ENCODE data around the gene DDX53.

Gene DDX53

DNA sequence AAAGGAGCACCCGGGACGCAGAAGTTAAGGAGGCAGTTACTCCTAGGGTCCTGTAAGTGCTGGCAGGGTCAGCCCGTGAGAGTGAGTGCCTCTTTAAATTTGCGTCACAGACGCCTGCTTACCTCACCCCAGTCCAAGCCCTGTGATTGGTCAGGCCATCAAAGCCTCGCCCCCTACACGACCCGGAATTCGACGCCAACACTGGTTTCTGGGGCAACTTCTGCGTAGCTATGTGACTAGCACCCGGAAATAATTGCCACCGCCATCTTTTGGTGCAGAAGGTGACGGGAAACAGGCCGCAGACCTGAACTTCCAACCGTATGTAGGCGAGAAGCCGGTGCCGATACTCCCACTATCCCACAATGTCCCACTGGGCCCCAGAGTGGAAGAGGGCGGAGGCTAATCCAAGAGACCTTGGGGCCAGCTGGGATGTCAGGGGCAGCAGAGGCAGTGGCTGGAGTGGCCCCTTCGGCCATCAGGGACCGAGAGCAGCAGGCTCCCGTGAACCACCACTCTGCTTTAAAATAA lies at the start of gene DDX53:
DDX53 (plus strand) TSS at position 265 of the 528 bp plus-strand sequence; CDS start at position 363, 98 bp downstream.
- no peak within 1 kb of the TSS for H3K4me3 ChIP-seq (ENCODE audit: low read depth in 1 of 2, low read length in 2 of 2)
- no peaks in the 10 kb centered on the region for H3K36me3 ChIP-seq (ENCODE audit: insufficient read depth, low read length)
- H3K9me3 ChIP-seq (ENCODE audit: low read length): no peaks in the 10 kb centered on the region
- no peaks in the 10 kb centered on the region for H3K27me3 ChIP-seq (ENCODE audit: control insufficient read depth in 1 of 2, insufficient read depth in 2 of 2, low read length in 2 of 2)
- H3K9ac ChIP-seq (ENCODE audit: low read length): no peak within 1 kb of the TSS
- H3K4me1 ChIP-seq (ENCODE audit: insufficient read depth, low read length): no peaks in the 10 kb centered on the region
- H3K27ac ChIP-seq (ENCODE audit: low read depth, low read length): no peak within 1 kb of the TSS

DNA sequence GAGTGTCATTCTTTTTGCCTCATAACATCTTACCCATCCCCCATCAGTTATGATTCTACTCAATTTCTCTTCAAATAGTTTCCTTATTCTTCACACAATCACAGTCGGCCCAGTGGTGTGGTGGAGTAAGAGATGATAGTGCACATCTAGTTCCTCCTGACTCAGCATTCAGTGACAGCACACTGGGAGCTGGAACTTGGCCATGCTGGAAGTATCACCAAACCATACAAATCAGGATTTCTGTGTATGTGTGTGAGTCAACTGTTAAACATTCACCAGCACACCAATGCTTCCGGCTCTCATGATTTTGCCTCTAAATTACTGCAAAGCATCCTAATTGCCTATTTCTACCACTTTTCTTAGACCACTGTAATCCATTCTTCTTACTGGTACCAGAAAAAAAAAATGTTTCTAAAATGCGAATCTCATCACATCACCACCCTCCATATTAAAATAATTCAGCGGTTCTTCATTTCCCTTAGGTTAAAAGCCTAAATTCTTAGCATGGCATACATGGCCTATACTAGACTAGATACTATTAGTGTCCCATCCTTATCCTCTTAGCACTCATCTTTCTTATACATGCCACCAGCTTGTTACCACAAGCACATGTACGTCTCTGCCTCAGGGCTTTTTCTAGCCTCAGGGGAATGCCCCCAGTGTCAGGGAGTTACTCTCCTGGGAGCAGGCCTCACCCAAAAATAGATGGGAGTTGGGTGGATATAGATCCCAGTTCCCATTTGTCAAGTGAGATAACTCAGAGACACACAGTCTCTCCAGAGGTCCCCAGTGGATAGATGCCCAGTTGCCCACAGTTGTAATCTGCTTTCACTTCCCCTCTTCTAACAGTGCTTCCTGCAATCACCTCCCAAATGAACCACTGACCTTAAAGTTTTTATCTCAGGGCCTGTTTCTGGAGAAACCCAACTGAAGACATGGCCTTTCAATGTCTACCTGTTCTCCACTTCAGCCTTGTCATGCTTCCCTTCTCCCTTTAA lies 49.2 kb upstream of the DDX53 start:
- H3K27me3 ChIP-seq (ENCODE audit: control insufficient read depth in 1 of 2, insufficient read depth in 2 of 2, low read length in 2 of 2): no peaks in the 10 kb centered on the region
- H3K4me1 ChIP-seq (ENCODE audit: insufficient read depth, low read length): peaks cover 5% of the 10 kb centered on the region
- H3K9ac ChIP-seq (ENCODE audit: low read length): no peak overlapping the region
- no peaks in the 10 kb centered on the region for H3K36me3 ChIP-seq (ENCODE audit: insufficient read depth, low read length)
- no peaks in the 10 kb centered on the region for H3K9me3 ChIP-seq (ENCODE audit: low read length)
- no peak overlapping the region for H3K4me3 ChIP-seq (ENCODE audit: low read depth in 1 of 2, low read length in 2 of 2)
- no peak overlapping the region for H3K27ac ChIP-seq (ENCODE audit: low read depth, low read length)

DNA sequence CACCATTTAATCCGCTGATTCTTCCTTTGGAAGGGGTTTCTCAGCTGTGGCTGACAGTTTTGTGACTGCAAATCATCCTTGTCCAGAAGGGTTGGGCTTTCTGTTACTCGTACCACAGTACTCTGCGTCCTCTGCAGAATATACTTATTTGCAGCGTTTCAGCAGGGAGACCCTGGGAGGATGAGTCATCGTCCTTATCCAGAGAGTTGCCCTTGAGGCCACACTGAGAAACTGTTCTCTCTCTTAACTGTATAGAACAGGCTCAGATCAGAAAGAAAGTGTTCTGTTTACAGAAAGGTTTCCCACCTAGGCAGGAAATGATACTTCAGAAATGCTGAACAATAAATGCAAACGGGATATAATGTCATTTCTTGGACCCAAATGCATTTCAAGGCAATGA lies 47.8 kb upstream of the DDX53 start:
- no peaks in the 10 kb centered on the region for H3K36me3 ChIP-seq (ENCODE audit: insufficient read depth, low read length)
- H3K9me3 ChIP-seq (ENCODE audit: low read length): no peaks in the 10 kb centered on the region
- no peaks in the 10 kb centered on the region for H3K27me3 ChIP-seq (ENCODE audit: control insufficient read depth in 1 of 2, insufficient read depth in 2 of 2, low read length in 2 of 2)
- H3K9ac ChIP-seq (ENCODE audit: low read length): no peak overlapping the region
- no peak overlapping the region for H3K27ac ChIP-seq (ENCODE audit: low read depth, low read length)
- peaks cover 5% of the 10 kb centered on the region for H3K4me1 ChIP-seq (ENCODE audit: insufficient read depth, low read length)
- no peak overlapping the region for H3K4me3 ChIP-seq (ENCODE audit: low read depth in 1 of 2, low read length in 2 of 2)

- Histone ChIP-seq H3K9me3 (ENCODE audit: low read length) (no peaks in the 10 kb centered on the region), H3K27ac (ENCODE audit: low read depth, low read length) (no peak overlapping the region), H3K4me3 (ENCODE audit: low read depth in 1 of 2, low read length in 2 of 2) (no peak overlapping the region), H3K9ac (ENCODE audit: low read length) (no peak overlapping the region), H3K27me3 (ENCODE audit: control insufficient read depth in 1 of 2, insufficient read depth in 2 of 2, low read length in 2 of 2) (no peaks in the 10 kb centered on the region), H3K36me3 (ENCODE audit: insufficient read depth, low read length) (no peaks in the 10 kb centered on the region), H3K4me1 (ENCODE audit: insufficient read depth, low read length) (no peaks in the 10 kb centered on the region)
These were observed 41.5 kb upstream of the DDX53 start for GRCh38 chrX:22958250-22958649.

DNA sequence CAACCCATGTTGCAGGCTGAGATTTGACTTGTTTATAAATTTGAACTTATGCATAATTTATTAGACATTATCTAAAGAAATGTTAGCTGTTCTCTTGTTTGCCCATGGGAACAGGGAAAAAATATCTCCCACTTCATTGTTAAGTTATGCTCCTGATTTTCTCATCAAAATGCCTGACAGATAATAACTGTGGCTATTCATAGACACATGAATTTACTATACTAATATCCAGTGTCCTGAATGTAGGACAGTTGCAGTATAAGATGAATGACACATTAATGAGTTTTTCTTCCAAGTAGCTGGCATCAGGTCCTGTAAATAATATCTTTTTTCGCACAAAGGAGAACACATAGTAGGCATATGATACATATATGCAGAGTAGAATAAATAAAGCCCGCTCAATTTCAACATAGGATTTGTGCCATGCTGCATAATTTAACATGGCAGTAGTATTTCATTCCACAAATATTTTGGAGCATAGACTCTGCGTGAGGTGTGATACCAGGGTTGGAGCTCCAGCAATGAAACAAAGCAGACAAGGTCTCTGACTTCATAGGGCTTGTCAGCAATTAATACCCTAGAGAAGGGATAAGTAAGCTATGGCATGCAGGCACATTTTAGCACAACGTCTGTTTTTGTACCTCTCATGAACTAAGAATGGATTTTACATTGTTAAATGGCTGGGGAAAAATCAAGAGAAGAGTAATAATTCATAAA lies 40.4 kb upstream of the DDX53 start:
- H3K9me3 ChIP-seq (ENCODE audit: low read length): no peaks in the 10 kb centered on the region
- no peak overlapping the region for H3K4me3 ChIP-seq (ENCODE audit: low read depth in 1 of 2, low read length in 2 of 2)
- H3K36me3 ChIP-seq (ENCODE audit: insufficient read depth, low read length): no peaks in the 10 kb centered on the region
- H3K27ac ChIP-seq (ENCODE audit: low read depth, low read length): no peak overlapping the region
- no peaks in the 10 kb centered on the region for H3K27me3 ChIP-seq (ENCODE audit: control insufficient read depth in 1 of 2, insufficient read depth in 2 of 2, low read length in 2 of 2)
- H3K4me1 ChIP-seq (ENCODE audit: insufficient read depth, low read length): no peaks in the 10 kb centered on the region
- no peak overlapping the region for H3K9ac ChIP-seq (ENCODE audit: low read length)

- Histone ChIP-seq H3K36me3 (ENCODE audit: insufficient read depth, low read length) (no peaks in the 10 kb centered on the region), H3K27ac (ENCODE audit: low read depth, low read length) (no peak overlapping the region)
These were observed 36.6 kb upstream of the DDX53 start for GRCh38 chrX:22963196-22963595.

DNA sequence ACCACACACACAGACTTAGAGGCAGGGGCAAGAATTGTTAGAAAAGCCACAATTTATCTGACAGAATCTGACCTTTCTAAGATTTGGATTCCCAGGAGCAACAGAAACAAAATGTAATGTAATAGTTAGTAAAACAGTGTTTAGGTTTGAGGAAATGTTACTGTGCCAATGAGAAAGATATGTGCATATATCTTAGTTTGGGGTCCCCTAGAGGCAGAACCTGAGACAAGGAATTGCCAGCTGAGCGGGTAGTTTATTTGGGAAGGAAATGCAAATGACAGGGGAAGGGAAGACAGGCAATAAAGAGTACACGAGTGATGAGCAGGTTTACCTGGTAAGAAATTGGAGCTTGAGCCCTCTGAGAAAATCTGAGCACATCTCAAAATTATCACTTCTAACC lies 31.3 kb upstream of the DDX53 start:
- Histone ChIP-seq H3K9me3 (ENCODE audit: low read length) (no peaks in the 10 kb centered on the region), H3K27me3 (ENCODE audit: control insufficient read depth in 1 of 2, insufficient read depth in 2 of 2, low read length in 2 of 2) (no peaks in the 10 kb centered on the region), H3K9ac (ENCODE audit: low read length) (no peak overlapping the region), H3K36me3 (ENCODE audit: insufficient read depth, low read length) (no peaks in the 10 kb centered on the region), H3K4me1 (ENCODE audit: insufficient read depth, low read length) (no peaks in the 10 kb centered on the region), H3K27ac (ENCODE audit: low read depth, low read length) (no peak overlapping the region), H3K4me3 (ENCODE audit: low read depth in 1 of 2, low read length in 2 of 2) (no peak overlapping the region)

More at GRCh38 chrX:22963196-22963595, 36.6 kb upstream of the DDX53 start:
- Histone ChIP-seq H3K4me3 (ENCODE audit: low read depth in 1 of 2, low read length in 2 of 2) (no peak overlapping the region), H3K27me3 (ENCODE audit: control insufficient read depth in 1 of 2, insufficient read depth in 2 of 2, low read length in 2 of 2) (no peaks in the 10 kb centered on the region), H3K4me1 (ENCODE audit: insufficient read depth, low read length) (no peaks in the 10 kb centered on the region), H3K9me3 (ENCODE audit: low read length) (no peaks in the 10 kb centered on the region), H3K9ac (ENCODE audit: low read length) (no peak overlapping the region)

DNA sequence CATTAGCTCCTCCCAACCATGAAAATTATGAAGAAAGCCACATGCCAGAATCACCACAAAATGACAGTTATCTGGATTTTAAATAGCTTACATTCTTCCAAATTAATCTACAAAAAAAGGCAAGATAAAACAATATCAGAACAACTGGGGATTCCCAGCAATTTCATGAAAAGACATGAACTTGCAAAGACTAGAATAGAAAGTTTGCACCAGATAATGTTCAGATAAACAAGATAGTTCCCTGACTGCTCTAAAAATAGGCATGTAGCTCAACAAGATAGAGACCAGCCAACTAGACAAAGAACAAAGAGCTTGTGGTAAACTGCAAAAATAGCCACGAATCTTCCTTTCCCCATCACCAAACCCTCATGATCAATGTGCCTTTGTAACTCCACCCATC lies 30.3 kb upstream of the DDX53 start:
- Histone ChIP-seq H3K4me3 (ENCODE audit: low read depth in 1 of 2, low read length in 2 of 2) (no peak overlapping the region), H3K9ac (ENCODE audit: low read length) (no peak overlapping the region), H3K9me3 (ENCODE audit: low read length) (no peaks in the 10 kb centered on the region), H3K27me3 (ENCODE audit: control insufficient read depth in 1 of 2, insufficient read depth in 2 of 2, low read length in 2 of 2) (no peaks in the 10 kb centered on the region), H3K36me3 (ENCODE audit: insufficient read depth, low read length) (no peaks in the 10 kb centered on the region), H3K4me1 (ENCODE audit: insufficient read depth, low read length) (no peaks in the 10 kb centered on the region), H3K27ac (ENCODE audit: low read depth, low read length) (no peak overlapping the region)

DNA sequence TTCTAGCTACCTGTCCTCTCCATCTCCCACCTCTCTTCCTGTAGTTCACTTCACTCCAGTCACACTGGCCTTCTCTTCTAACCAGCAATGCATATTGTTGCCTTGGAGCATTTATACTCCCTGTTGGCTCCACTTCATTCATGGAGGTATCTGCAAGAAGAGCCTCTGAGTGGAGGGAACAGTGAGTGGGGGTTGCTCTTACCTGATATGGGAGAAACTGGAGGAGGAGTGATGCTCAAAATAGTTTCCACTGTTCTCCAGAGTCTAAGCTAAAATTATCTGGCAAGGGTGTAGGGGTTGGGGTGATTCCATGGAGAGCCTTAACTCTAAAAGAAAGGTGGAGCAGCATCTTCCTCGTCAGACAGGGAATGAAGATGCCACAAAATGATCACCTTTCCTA lies 28.9 kb upstream of the DDX53 start:
- Histone ChIP-seq H3K9me3 (ENCODE audit: low read length) (no peaks in the 10 kb centered on the region), H3K9ac (ENCODE audit: low read length) (no peak overlapping the region), H3K36me3 (ENCODE audit: insufficient read depth, low read length) (no peaks in the 10 kb centered on the region)

GRCh38 chrX:22974616-22975015 lies 25.1 kb upstream of the DDX53 start:
- no peaks in the 10 kb centered on the region for H3K27me3 ChIP-seq (ENCODE audit: control insufficient read depth in 1 of 2, insufficient read depth in 2 of 2, low read length in 2 of 2)
- H3K27ac ChIP-seq (ENCODE audit: low read depth, low read length): no peak overlapping the region
- no peaks in the 10 kb centered on the region for H3K4me1 ChIP-seq (ENCODE audit: insufficient read depth, low read length)
- no peak overlapping the region for H3K4me3 ChIP-seq (ENCODE audit: low read depth in 1 of 2, low read length in 2 of 2)
- no peak overlapping the region for H3K9ac ChIP-seq (ENCODE audit: low read length)
- no peaks in the 10 kb centered on the region for H3K36me3 ChIP-seq (ENCODE audit: insufficient read depth, low read length)
- H3K9me3 ChIP-seq (ENCODE audit: low read length): no peaks in the 10 kb centered on the region

More for the DNA sequence above, 28.9 kb upstream of the DDX53 start:
- no peak overlapping the region for H3K27ac ChIP-seq (ENCODE audit: low read depth, low read length)
- no peaks in the 10 kb centered on the region for H3K27me3 ChIP-seq (ENCODE audit: control insufficient read depth in 1 of 2, insufficient read depth in 2 of 2, low read length in 2 of 2)
- no peak overlapping the region for H3K4me3 ChIP-seq (ENCODE audit: low read depth in 1 of 2, low read length in 2 of 2)
- no peaks in the 10 kb centered on the region for H3K4me1 ChIP-seq (ENCODE audit: insufficient read depth, low read length)

GRCh38 chrX:22975786-22976185 lies 24.0 kb upstream of the DDX53 start:
- H3K36me3 ChIP-seq (ENCODE audit: insufficient read depth, low read length): no peaks in the 10 kb centered on the region
- no peak overlapping the region for H3K9ac ChIP-seq (ENCODE audit: low read length)
- no peak overlapping the region for H3K27ac ChIP-seq (ENCODE audit: low read depth, low read length)
- no peaks in the 10 kb centered on the region for H3K27me3 ChIP-seq (ENCODE audit: control insufficient read depth in 1 of 2, insufficient read depth in 2 of 2, low read length in 2 of 2)
- H3K4me3 ChIP-seq (ENCODE audit: low read depth in 1 of 2, low read length in 2 of 2): no peak overlapping the region
- no peaks in the 10 kb centered on the region for H3K4me1 ChIP-seq (ENCODE audit: insufficient read depth, low read length)
- H3K9me3 ChIP-seq (ENCODE audit: low read length): no peaks in the 10 kb centered on the region

Data from muscle layer of colon (tissue), 2 donors.